ENCODE results near the gene GLE1. TPM values are rescaled to one million over a fixed set of nuclear protein-coding genes. Genes with fewer than 3 reads are reported as not detected.
A peak's percentile ranks its signal among the peaks of the same experiment; 100 is the strongest.

The GLE1 gene
- total and polyA plus RNA-seq, 2 donors (not counting 3 experiments of a cell fraction or from before 2014, with no cell fraction given): 13.0 to 22.6 TPM

DNA sequence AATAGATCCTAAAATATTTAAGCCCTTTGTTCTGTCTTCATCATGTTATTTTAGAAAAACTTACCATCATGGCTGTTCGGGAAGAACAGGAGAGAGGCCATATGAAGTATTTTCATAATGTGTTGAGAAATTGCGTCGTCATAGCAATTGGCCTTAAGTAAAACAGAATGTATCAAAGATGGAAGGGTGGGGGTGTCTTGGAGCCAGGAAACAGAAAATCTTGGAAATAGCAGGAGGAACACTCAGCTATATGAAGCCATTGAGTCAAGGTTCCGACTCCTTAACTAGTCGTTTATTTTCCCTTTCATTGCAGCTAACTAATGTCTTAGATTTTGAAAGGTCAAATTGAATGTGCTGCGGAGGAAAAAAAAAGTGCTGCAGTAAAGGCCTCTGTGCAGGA, 49.2 kb downstream of the GLE1 start:
- peak; percentile 56 for DNase-seq (ENCODE audit: low read depth, low spot score)
- intact Hi-C loops (cut with micrococcal nuclease): loop anchor here (2.0 to 10.0 kb wide), 5 partner anchors 49 to 259 kb away; partner anchors contain the start of genes GLE1 and SET
- CTCF ChIA-PET: interaction anchor here (1.6 to 2.8 kb wide), 2 partner anchors 12 to 115 kb away, joined by 4 to 12 read pairs; no protein-coding TSS in a partner anchor
- H3K79me2 ChIP-seq (ENCODE audit: control insufficient read depth, insufficient read depth, low read length): peaks cover 50% of the 10 kb centered on the region
- TF ChIP-seq EZH2 (IDR thresholded peaks at IDR 0.05; ENCODE audit: borderline replicate concordance, low read depth, low read length, severe bottlenecking): no peak
- no peak for TF ChIP-seq MYC (IDR thresholded peaks at IDR 0.05; ENCODE audit: low read depth, low read length)
- TF ChIP-seq, protein P1, sequence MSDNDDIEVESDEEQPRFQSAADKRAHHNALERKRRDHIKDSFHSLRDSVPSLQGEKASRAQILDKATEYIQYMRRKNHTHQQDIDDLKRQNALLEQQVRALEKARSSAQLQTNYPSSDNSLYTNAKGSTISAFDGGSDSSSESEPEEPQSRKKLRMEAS (IDR thresholded peaks at IDR 0.05; ENCODE audit: insufficient read depth, insufficient read length): no peak
- TF ChIP-seq, protein P2, sequence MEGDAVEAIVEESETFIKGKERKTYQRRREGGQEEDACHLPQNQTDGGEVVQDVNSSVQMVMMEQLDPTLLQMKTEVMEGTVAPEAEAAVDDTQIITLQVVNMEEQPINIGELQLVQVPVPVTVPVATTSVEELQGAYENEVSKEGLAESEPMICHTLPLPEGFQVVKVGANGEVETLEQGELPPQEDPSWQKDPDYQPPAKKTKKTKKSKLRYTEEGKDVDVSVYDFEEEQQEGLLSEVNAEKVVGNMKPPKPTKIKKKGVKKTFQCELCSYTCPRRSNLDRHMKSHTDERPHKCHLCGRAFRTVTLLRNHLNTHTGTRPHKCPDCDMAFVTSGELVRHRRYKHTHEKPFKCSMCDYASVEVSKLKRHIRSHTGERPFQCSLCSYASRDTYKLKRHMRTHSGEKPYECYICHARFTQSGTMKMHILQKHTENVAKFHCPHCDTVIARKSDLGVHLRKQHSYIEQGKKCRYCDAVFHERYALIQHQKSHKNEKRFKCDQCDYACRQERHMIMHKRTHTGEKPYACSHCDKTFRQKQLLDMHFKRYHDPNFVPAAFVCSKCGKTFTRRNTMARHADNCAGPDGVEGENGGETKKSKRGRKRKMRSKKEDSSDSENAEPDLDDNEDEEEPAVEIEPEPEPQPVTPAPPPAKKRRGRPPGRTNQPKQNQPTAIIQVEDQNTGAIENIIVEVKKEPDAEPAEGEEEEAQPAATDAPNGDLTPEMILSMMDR (IDR thresholded peaks at IDR 0.05; ENCODE audit: extremely low read depth in 1 of 2, insufficient read depth in 1 of 2, low read depth in 1 of 2, low read length in 2 of 2): no peak
- TF ChIP-seq GATA2 (IDR thresholded peaks at IDR 0.05; ENCODE audit: insufficient read depth, insufficient read length, low read depth, low read length): no peak
- TF ChIP-seq POLR2AphosphoS5 (IDR thresholded peaks at IDR 0.05; ENCODE audit: insufficient read depth, low read depth, low read length): no peak
- no peak for TF ChIP-seq JUN (IDR thresholded peaks at IDR 0.05; ENCODE audit: borderline replicate concordance, insufficient read depth, insufficient read length, low read depth)
- TF ChIP-seq POLR2A (IDR thresholded peaks at IDR 0.05; ENCODE audit: low read depth, low read length): no peak
- no peak for TF ChIP-seq FOS (IDR thresholded peaks at IDR 0.05; ENCODE audit: borderline replicate concordance, insufficient read depth, low read length)
- peaks cover 62% of the 10 kb centered on the region for H3K4me1 ChIP-seq (ENCODE audit: control insufficient read depth, extremely low read depth, insufficient read depth, low read length)
- no peak for FAIRE-seq
- H3K27me3 ChIP-seq (ENCODE audit: control insufficient read depth in 2 of 2, insufficient read depth in 2 of 2, low read length in 2 of 2): no peaks in the 10 kb centered on the region
- H3K9ac ChIP-seq (replicated peaks; ENCODE audit: extremely low read depth, insufficient read depth, low read length): peak overlapping the region; percentile 95
- POLR2A ChIA-PET: interaction anchor here (0.7 to 2.2 kb wide), 7 partner anchors 12 to 115 kb away, joined by 3 to 13 read pairs (median 6); partner anchors contain the start of gene ODF2
- dilution Hi-C loops (cut with MboI; ENCODE audit: extremely low pct_ligation_motif_present, low sequenced_read_pairs): no loop called here
- H3K9me1 ChIP-seq (replicated peaks; ENCODE audit: control insufficient read depth, extremely low read depth, insufficient read depth, low read length): no peaks in the 10 kb centered on the region
- no TSS peak for BruUV-seq (replicated peaks)
- no peaks in the 10 kb centered on the region for H3K9me3 ChIP-seq (replicated peaks; ENCODE audit: control insufficient read depth, insufficient read depth, low read length)
- H3K27ac ChIP-seq (ENCODE audit: insufficient read depth, low read depth, low read length): peak overlapping the region; percentile 46
- H4K20me1 ChIP-seq (replicated peaks; ENCODE audit: control insufficient read depth, extremely low read depth, insufficient read depth, low read length): peaks cover 3% of the 10 kb centered on the region
- no peak overlapping the region for H2AFZ ChIP-seq (ENCODE audit: low read depth, low read length)
- no peaks in the 10 kb centered on the region for H3K36me3 ChIP-seq (ENCODE audit: control insufficient read depth in 2 of 2, extremely low read depth in 1 of 2, insufficient read depth in 2 of 2, low read length in 2 of 2)
- peak overlapping the region; percentile 78 to 99 (median 92) for H3K4me3 ChIP-seq (replicated peaks in 1 of 3; ENCODE audit: insufficient read depth in 1 of 3, low read depth in 1 of 3, low read length in 3 of 3)
- peak overlapping the region; percentile 98 for H3K4me2 ChIP-seq (ENCODE audit: insufficient read depth, low read length)

Data from endothelial cell of umbilical vein (primary cell).